CD14-positive monocyte (primary cell): ENCODE data around the gene GIPR. TPM values are rescaled to one million over a fixed set of nuclear protein-coding genes. Genes with fewer than 3 reads are reported as not detected.
A peak's percentile ranks its signal among the peaks of the same experiment; 100 is the strongest.

Experiments used
- DNase-seq, 3 donors: peaks; one replicate each; pipeline ENCODE4 v3.0.0-alpha.2; 2011 to 2022
- H2AFZ ChIP-seq: 2 replicates; pipeline ENCODE4 v1.6.0; 2012; ENCODE audit warnings: mild to moderate bottlenecking, low read depth, low read length, inconsistent platforms; ENCODE audit not compliant: insufficient read depth, poor library complexity, severe bottlenecking
- H3K27ac ChIP-seq, 2 donors: 1 replicate in 1 of 2; 2 replicates in 1 of 2; pipeline ENCODE4 v1.5.1; 2012 to 2013; ENCODE audit warnings: low read length in 2 of 2, control low read depth in 1 of 2, inconsistent platforms in 1 of 2, low read depth in 1 of 2, mild to moderate bottlenecking in 1 of 2
- H3K27me3 ChIP-seq, 2 donors: one replicate each; pipeline versions ENCODE4 v1.6.0 to v1.6.1; 2011 to 2013; ENCODE audit warnings: low read length in 2 of 2; ENCODE audit not compliant: control insufficient read depth in 2 of 2, insufficient read depth in 2 of 2
- H3K36me3 ChIP-seq, 2 donors: replicated peaks in 1 of 2; 1 replicate in 1 of 2; 2 replicates in 1 of 2; pipeline versions ENCODE4 v1.5.1 to v1.6.1; 2012 to 2013; ENCODE audit warnings: low read length in 2 of 2, control low read depth in 1 of 2, inconsistent platforms in 1 of 2, mild to moderate bottlenecking in 1 of 2; ENCODE audit not compliant: insufficient read depth in 2 of 2, control insufficient read depth in 1 of 2
- H3K4me1 ChIP-seq, 2 donors: 1 replicate in 1 of 2; 2 replicates in 1 of 2; pipeline versions ENCODE4 v1.5.1 to v1.6.1; 2012 to 2013; ENCODE audit warnings: low read length in 2 of 2, control low read depth in 1 of 2, inconsistent platforms in 1 of 2, mild to moderate bottlenecking in 1 of 2, moderate library complexity in 1 of 2; ENCODE audit not compliant: insufficient read depth in 2 of 2, control insufficient read depth in 1 of 2
- H3K4me2 ChIP-seq: replicated peaks from 2 replicates; pipeline ENCODE3; 2012; ENCODE audit warnings: low read length, moderate library complexity, mild to moderate bottlenecking; ENCODE audit not compliant: poor library complexity, severe bottlenecking; ENCODE audit errors: extremely low read depth
- H3K4me3 ChIP-seq, 3 experiments: fragments of 200-600 bp in 1 of 3; sonication (generic) in 1 of 3; replicated peaks in 1 of 3; 1 replicate in 2 of 3; 2 replicates in 1 of 3; pipeline ENCODE4 v1.5.1; 2011 to 2013; ENCODE audit warnings: low read length in 3 of 3, mild to moderate bottlenecking in 3 of 3, control low read depth in 2 of 3, low read depth in 2 of 3, inconsistent platforms in 1 of 3, moderate library complexity in 1 of 3
- H3K79me2 ChIP-seq: 2 replicates; pipeline ENCODE4 v1.6.0; 2012; ENCODE audit warnings: mild to moderate bottlenecking, control low read depth, inconsistent platforms, low read length, moderate library complexity; ENCODE audit not compliant: insufficient read depth
- H3K9ac ChIP-seq: 2 replicates; pipeline ENCODE4 v1.6.0; 2017; ENCODE audit warnings: low read length, mild to moderate bottlenecking; ENCODE audit not compliant: insufficient read depth, poor library complexity, severe bottlenecking
- H3K9me3 ChIP-seq, 2 donors: replicated peaks in 1 of 2; 1 replicate in 1 of 2; 2 replicates in 1 of 2; pipeline versions ENCODE4 v1.5.1 to v1.6.1; 2012 to 2013; ENCODE audit warnings: low read length in 2 of 2, control low read depth in 1 of 2; ENCODE audit not compliant: control insufficient read depth in 1 of 2, insufficient read depth in 1 of 2
- H4K20me1 ChIP-seq: 2 replicates; pipeline ENCODE4 v1.6.0; 2012; ENCODE audit warnings: mild to moderate bottlenecking, low read length, control low read depth, moderate library complexity; ENCODE audit not compliant: insufficient read depth
- H3K27ac Mint-ChIP-seq, 7 donors: one replicate each; pipeline ENCODE4 v1.8.0; 2020; ENCODE audit warnings: mild to moderate bottlenecking in 7 of 7, mixed read lengths in 7 of 7, moderate library complexity in 6 of 7, inconsistent platforms in 2 of 7
- H3K27me3 Mint-ChIP-seq, 3 donors: one replicate each; pipeline ENCODE4 v1.8.0; 2021 to 2022; ENCODE audit warnings: low read depth in 3 of 3, mild to moderate bottlenecking in 3 of 3, mixed read lengths in 3 of 3, moderate library complexity in 3 of 3, inconsistent platforms in 1 of 3
- H3K36me3 Mint-ChIP-seq, 2 donors: one replicate each; pipeline ENCODE4 v1.8.0; 2020; ENCODE audit warnings: mixed read lengths in 2 of 2, inconsistent platforms in 1 of 2, mild to moderate bottlenecking in 1 of 2
- H3K4me1 Mint-ChIP-seq: one replicate; pipeline ENCODE4 v1.8.0; 2020; ENCODE audit warnings: mild to moderate bottlenecking, mixed read lengths
- H3K4me3 Mint-ChIP-seq, 2 donors: one replicate each; pipeline ENCODE4 v1.8.0; 2020; ENCODE audit warnings: mild to moderate bottlenecking in 2 of 2, mixed read lengths in 2 of 2, moderate library complexity in 1 of 2
- H3K9me3 Mint-ChIP-seq, 7 donors: one replicate each; pipeline ENCODE4 v1.8.0; 2020 to 2022; ENCODE audit warnings: mixed read lengths in 7 of 7, mild to moderate bottlenecking in 6 of 7, moderate library complexity in 6 of 7, inconsistent platforms in 2 of 7
- CTCF ChIP-seq: fragments of 200-600 bp; IDR thresholded peaks from one replicate; pipeline ENCODE4 v1.8.0; 2022; ENCODE audit warnings: antibody characterized with exemption, mild to moderate bottlenecking
- WGBS: methylation state at CpG from one replicate; pipeline ENCODE4 v1.1.5; 2013; ENCODE audit warnings: missing lambda C conversion rate; ENCODE audit not compliant: insufficient coverage; 5-methylcytosine and 5-hydroxymethylcytosine counted together
- intact Hi-C, 2 donors: fragments of 100-400 bp; cut with micrococcal nuclease; formaldehyde crosslinking; loops; one replicate each; pipeline versions ENCODE4 v1.15.0 to v1.15.1; 2023
- polyA plus RNA-seq, 3 donors: library from polyadenylated mRNA; depleted of rRNA in 1 of 3; unstranded in 2 of 3; stranded (reverse) in 1 of 3; fragments of 300-500 nt in 2 of 3; fragments of >200 nt in 1 of 3; fragmentation: Illumina TruSeq in 2 of 3; gene quantifications; 1 replicate in 2 of 3; 2 replicates in 1 of 3; pipeline ENCODE4 v1.2.3, GENCODE V29; 2012 to 2021
- small RNA-seq: library from RNA; depleted of rRNA; stranded (forward); fragments of <200 nt; gene quantifications from one replicate; pipeline ENCODE3, GENCODE V24; 2012; ENCODE audit warnings: low read depth; ENCODE audit not compliant: insufficient read length

Gene GIPR
- polyA plus RNA-seq, 3 donors, result not detected

- Histone ChIP-seq H3K36me3 (no peaks in the 10 kb centered on the region), H3K4me1 (peaks cover 14 to 19% of the 10 kb centered on the region in 2 donors), H3K79me2 (peaks cover 51% of the 10 kb centered on the region), H3K4me3 (peak within 1 kb of the TSS; percentile 70 to 90 (median 72)), H3K9ac (peak within 1 kb of the TSS; percentile 87), H3K27me3 (no peaks in the 10 kb centered on the region), H2AFZ (peak within 1 kb of the TSS; percentile 75), H4K20me1 (peaks cover 32% of the 10 kb centered on the region), H3K4me2 (peak within 1 kb of the TSS; percentile 88), H3K27ac (peak within 1 kb of the TSS; percentile 11 to 90), H3K9me3 (no peaks in the 10 kb centered on the region)
- Mint-ChIP-seq H3K4me1 (peaks cover 22% of the 10 kb centered on the region), H3K27me3 (peaks cover 0 to under 1% (median 0%) of the 10 kb centered on the region in 3 donors), H3K4me3 (peak within 1 kb of the TSS; percentile 84 to 97), H3K9me3 (peaks cover 0 to 2% (median 0%) of the 10 kb centered on the region in 7 donors), H3K27ac (peak within 1 kb of the TSS; percentile 87 to 97 (median 93)), H3K36me3 (peaks cover 2 to 17% of the 10 kb centered on the region in 2 donors)
- intact Hi-C loops, result loop anchor here (2.0 to 10.0 kb wide), 4 partner anchors 14 to 157 kb away; partner anchors contain the start of genes FOXA3 (in 1 of the 2), IRF2BP1 (in 1 of the 2), QPCTL (in 1 of the 2) and SYMPK (in 1 of the 2)
- TF ChIP-seq CTCF, result no peak
- WGBS, result under 1% methylated on average over 40 of the region's 48 CpGs
- peak; percentile 95 to 96 (median 95) for DNase-seq
These were observed 62.6 kb downstream of the GIPR start, which contains the start of gene FBXO46 for GRCh38 chr19:45730368-45731288. Gene FBXO46, minus strand, starts transcription at chr19:45730896. Its CDS starts 17,401 bp downstream, at chr19:45713495.

Small RNA genes within 50 kb of the gene (small RNA-seq; reads per million reads assigned to genes)
- gene MIR642A (not detected), gene RN7SL836P (not detected)

Other genes with a start within 250 kb of the GIPR start
- 10 to 100 TPM; 62.2 to 78.2 (median 74.6) TPM for gene ERCC1, start 244.3 kb upstream of the GIPR start, polyA plus RNA-seq
- gene FOSB, start 200.2 kb upstream of the GIPR start, polyA plus RNA-seq, result 100 to 1,000 TPM in 1 of 3 donors, 10 to 100 TPM in 2; 27.3 to 840 (median 28.2) TPM
- gene RTN2, start 171.2 kb upstream of the GIPR start, polyA plus RNA-seq, result 1 to 10 TPM; 1.5 to 2.7 (median 2.3) TPM
- gene PPM1N, start 169.8 kb upstream of the GIPR start, polyA plus RNA-seq, result 1 to 10 TPM; 1.3 to 4.3 (median 2.7) TPM
- gene VASP, start 160.7 kb upstream of the GIPR start, polyA plus RNA-seq, result 100 to 1,000 TPM; 132 to 154 (median 144) TPM
- gene OPA3, start 83.4 kb upstream of the GIPR start, polyA plus RNA-seq, result 1 to 10 TPM; 4.4 to 6.9 (median 5.6) TPM
- not detected for gene GPR4, start 66.0 kb upstream of the GIPR start, polyA plus RNA-seq
- 10 to 100 TPM; 10.3 to 50.8 (median 11.9) TPM for gene EML2, start 28.8 kb upstream of the GIPR start, polyA plus RNA-seq
- gene SNRPD2, start 23.7 kb downstream of the GIPR start, polyA plus RNA-seq, result 100 to 1,000 TPM; 251 to 516 (median 491) TPM
- gene QPCTL, start 24.4 kb downstream of the GIPR start, polyA plus RNA-seq, result 1 to 10 TPM in 1 of 3 donors, under 1 TPM in 2; 0.46 to 3.0 (median 0.90) TPM
- 1 to 10 TPM; 3.8 to 6.8 (median 5.5) TPM for gene FBXO46, start 62.7 kb downstream of the GIPR start, polyA plus RNA-seq
- not detected for gene MEIOSIN, start 65.2 kb downstream of the GIPR start, polyA plus RNA-seq
- gene SIX5, start 101.0 kb downstream of the GIPR start, polyA plus RNA-seq, result under 1 TPM in 1 of 3 donors, not detected in 2; 0.04 TPM
- 1 to 10 TPM in 1 of 3 donors, under 1 TPM in 1, not detected in 1; 0.17 to 3.8 TPM for gene DMPK, start 114.3 kb downstream of the GIPR start, polyA plus RNA-seq
- 1 to 10 TPM; 1.5 to 3.4 (median 2.4) TPM for gene DMWD, start 124.6 kb downstream of the GIPR start, polyA plus RNA-seq
- not detected for gene RSPH6A, start 147.1 kb downstream of the GIPR start, polyA plus RNA-seq
- 10 to 100 TPM in 2 of 3 donors, 1 to 10 TPM in 1; 5.6 to 96.1 (median 15.7) TPM for gene SYMPK, start 194.9 kb downstream of the GIPR start, polyA plus RNA-seq
- not detected for gene FOXA3, start 196.1 kb downstream of the GIPR start, polyA plus RNA-seq
- 1 to 10 TPM; 2.0 to 3.9 (median 2.1) TPM for gene IRF2BP1, start 217.9 kb downstream of the GIPR start, polyA plus RNA-seq
- 1 to 10 TPM in 1 of 3 donors, under 1 TPM in 2; 0.08 to 5.9 (median 0.39) TPM for gene MYPOP, start 234.4 kb downstream of the GIPR start, polyA plus RNA-seq
- not detected for gene NANOS2, start 246.6 kb downstream of the GIPR start, polyA plus RNA-seq